Cerebellar cortex (tissue), 1 donor: ENCODE measurements around the gene VOPP1.

Experiments
- DNase-seq: peaks from one replicate; pipeline ENCODE4 v3.0.0-alpha.2; 2015; ENCODE audit warnings: low spot score

The VOPP1 gene

DNA sequence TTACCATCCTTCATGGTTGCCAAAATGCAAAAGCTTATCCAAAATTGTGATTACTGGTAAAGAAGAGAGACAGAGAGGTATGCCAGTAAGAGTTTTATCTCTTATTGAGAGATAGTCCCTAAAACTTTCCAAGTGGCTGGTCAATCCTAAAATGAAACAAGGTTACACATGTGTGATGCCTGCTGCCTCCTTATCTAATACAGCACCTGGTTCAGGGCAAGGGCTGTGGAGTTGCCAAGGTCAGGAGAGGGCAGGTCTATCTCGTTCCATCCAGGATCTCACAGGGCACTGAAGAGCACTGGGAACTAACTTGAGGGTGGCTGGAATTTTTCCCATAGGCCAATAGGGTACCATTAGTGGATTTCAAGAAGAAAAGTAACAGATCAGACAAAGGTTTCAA lies 18.3 kb downstream of the VOPP1 start:
- DNase-seq = no peak

DNA sequence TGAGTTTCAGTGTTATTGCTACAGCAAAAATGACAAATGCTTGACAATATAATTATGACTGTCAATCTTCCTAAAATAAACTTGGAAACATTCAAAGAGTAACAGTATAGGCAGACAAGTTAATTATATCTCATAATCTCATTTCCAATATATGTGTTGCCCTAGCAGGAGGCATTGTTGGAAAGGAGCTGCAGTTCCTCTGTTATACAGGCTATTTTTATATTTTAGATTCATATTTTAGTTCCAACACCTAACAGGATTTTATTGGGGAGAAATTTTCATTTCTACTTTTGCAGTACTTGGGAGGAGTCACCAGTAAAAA lies 19.3 kb downstream of the VOPP1 start:
- no peak for DNase-seq

DNA sequence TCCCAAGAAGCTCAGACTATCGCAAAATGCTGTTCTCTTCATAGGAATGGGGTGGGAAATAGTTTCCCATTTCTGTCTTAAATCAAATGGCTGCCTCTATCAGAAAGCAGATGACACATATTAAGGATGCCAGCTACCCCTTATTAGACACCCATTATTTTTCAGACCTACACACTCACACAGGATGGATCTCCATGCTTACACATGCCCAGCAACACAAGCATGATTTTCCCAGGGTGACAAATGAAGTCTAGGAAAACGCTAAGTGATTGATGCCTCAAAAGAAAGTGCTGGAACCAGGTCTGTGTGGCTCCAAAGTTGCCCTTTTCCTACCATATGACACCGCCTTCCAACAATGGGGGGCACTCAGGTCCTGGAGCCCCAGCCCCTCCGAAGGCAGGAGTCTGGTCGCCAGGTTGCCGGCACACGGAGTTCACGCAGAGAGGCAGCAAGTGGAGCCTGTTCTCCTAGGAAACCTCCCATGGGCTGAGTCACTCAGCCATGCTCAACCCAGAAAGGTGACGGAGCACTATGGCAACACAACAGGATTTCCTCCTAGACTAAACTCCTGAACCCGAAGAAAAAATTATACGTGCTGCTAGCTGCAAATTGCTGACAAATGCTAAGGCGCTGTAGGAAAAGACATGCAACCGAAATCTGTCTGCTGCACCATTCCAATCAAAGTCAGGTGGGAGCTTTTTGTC lies 19.8 kb downstream of the VOPP1 start:
- DNase-seq = peak; percentile 43

DNA sequence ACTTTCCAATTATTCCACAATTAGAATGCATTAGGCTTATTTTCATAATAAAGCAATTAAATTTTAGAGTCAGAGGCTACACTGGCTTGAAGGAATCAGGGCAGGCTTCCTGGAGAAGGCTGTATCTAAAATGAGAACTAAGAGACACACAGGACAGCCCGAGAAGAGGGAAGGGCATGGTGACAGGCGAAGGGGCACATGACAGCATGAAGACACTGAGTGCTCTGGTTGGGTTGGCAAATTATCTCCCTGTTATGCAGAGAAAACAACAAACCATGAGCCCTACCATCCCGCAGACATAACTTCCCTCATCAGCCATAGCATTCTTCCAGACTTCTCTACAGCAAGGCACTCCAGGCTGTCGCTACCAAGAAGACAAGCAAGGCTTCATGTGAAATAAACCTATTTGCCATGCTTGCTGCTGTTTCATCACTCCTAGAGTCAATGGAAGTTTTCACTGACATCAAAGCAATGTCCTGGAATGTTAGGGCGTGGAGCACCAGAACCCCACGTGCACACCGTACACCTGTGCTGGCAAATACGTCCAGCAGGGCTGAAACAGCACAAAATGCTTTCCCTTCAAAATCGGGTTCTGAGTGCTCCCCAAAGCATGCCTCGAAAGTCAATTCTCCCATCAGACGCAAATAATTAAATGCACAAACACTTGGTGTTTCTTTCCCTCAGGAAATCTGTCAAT lies 21.3 kb downstream of the VOPP1 start:
- DNase-seq = no peak

DNA sequence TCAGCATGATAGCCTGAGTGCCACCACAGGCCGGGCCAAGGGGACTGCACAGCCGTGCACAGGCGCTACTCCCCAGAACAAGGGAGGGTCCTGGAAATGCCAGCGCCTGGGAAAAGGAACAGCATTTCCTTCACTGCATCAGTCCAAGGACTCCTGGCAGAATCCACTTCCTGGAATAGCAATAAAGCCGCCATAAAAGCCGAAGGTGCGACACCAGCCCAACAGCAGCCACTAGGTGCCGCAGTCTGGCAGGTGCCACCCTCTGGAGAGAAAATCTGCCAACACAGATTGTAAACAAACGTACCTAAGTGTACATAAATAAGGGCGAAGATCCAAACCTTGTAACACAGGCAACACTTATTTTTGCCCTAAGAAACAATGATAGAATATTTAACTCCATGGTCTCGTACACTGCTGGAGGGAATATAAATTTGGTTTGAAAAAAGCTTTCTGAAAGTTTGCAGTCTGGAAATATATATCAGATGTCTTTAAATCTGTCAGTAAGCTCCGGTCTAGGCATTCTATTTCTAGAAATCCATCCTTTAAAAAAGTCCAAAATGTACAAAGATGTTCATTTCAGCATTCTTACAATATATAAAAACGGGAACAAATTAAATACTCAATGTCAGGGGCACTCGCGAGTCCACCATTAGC lies 22.2 kb downstream of the VOPP1 start:
- DNase-seq = no peak

DNA sequence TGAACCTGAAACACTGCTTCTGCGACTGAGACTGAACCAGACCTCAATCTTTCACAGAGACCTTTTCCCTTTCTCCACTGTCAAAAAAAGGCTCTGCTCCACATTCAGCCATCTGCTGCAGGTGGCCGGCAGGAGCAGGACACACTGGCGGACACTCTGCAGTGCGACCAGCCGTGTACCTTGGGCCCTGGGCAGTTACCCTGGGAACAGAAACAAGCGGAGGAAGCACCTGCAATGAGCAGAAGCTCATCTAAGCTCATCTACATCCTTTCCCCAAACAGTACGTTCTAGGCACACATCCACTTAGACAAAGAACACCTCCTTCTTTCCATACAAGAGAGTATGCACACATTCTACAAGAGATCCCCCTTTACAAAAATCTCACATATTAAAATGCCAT lies 22.8 kb downstream of the VOPP1 start:
- DNase-seq = peak; percentile 70

DNA sequence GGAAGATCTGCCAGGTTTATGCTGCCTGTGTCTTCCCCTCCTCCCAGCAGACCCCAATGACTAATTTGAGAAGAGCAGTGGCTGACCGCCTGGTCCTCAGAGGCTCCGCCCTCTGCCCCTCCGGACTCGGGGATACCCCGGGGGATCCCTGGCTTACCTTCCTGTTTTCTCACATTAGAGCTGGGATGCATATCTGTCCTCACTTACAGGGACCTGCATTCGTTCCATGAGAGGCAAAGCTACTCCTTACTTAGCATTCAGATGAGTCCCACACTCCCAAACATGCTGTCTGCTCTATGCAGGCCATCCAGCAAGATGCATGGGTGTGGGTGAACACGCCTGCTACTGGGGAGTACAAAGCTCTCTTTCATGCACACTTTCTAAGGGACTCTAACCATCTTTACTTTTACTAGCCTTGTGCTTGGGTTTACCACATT lies 24.0 kb downstream of the VOPP1 start:
- no peak for DNase-seq

DNA sequence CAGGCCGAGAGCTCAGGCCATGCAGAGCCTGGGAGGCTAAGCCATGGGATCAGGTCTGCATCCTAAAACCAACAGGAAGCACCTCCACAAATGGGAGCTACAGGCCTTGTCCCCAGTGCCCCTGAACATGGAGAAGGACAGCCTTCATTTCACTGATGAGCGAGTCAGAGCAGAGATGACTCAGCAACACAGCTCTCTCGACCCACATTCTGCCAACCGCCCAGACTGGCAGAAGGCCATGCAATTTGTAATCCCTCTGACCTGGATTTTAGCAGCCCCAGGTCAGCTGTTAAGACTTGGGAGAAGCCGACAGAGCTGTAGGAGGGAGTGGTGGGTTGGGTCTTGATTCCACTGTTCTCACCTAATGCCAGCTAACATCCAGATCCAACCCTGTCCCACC lies 25.5 kb downstream of the VOPP1 start:
- DNase-seq = peak; percentile 93

DNA sequence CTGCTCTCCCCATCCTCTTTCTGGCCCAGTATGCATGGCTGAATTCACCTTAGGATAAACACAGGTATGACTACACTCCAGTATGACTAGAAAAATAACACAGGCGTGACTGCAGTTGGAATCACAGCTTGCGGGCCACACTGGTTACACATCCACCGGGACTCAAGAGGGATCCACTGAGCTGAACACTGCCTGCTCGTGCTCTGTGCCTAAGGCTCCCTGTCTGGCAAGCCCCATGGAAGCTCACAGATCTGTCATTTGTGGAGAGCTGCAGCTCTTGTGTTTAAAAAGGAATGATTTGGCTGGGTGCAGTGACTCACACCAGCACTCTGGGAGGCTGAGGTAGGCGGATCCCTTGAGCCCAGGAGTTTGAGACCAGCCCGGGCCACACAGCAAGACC lies 26.8 kb downstream of the VOPP1 start:
- no peak for DNase-seq

DNA sequence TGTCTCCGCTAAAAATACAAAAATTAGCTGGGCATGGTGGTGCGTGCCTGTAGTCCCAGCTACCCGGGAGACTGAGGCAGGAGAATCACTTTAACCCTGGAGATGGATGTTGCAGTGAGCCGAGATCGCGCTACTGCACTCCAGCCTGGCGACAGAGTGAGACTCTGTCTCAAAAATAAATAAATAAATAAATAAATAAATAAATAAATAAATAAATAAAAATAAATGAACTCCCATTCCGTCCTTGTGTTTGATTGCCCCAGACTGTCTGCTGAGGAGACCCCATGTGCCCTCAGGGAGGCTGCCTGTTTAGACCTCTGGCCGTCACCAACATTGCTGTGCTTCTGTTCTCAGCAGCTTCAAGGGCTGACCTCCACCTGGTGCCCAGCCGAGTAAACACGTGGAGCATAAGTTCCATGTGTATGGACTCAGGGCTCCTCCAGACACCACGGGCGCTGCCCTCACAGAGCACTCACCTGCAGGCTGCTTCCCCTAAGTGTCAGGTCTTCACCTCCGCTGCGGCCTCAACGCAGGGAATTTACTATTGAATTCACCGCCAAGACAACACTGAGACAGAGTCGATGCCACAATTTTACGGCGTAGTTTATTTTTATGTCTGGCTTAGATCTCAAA lies 32.0 kb downstream of the VOPP1 start:
- no peak for DNase-seq

DNA sequence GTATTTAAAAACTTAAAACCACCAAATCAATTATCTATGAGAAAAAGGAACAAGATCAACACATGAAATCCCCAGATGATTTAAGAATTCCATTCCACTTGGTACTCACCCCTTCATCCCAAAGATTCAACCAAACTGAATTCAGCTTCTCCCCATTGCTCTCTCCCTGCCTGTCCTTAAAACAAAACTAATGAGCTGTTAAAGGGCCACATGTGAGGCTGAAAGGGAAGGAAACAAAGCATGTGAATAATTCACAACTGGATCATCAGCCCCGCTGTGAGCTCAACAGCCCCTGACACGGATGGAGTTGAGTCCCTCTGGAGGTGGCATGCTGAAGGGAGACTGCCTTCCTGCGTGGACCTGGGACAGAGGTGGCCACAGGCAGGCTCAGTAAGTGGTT lies 32.9 kb downstream of the VOPP1 start:
- DNase-seq = no peak

DNA sequence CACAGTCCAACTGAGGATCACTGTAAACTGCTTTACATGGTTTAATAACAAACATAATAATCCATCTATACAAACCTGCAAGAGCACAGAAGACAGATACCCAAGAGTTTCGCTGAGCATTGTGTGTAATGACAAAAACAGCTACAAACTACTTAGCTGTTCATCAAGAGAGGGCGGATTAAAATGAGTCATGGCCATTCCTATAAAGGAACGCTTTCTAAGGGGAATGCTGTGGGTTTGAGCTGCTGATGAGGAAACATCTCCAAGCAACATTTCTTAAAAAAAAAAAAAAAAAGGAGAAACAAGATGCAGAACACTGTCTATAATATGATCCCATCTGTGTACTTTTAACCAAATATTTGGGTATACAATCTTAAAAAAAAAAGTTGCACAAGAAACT lies 33.8 kb downstream of the VOPP1 start:
- DNase-seq = no peak

DNA sequence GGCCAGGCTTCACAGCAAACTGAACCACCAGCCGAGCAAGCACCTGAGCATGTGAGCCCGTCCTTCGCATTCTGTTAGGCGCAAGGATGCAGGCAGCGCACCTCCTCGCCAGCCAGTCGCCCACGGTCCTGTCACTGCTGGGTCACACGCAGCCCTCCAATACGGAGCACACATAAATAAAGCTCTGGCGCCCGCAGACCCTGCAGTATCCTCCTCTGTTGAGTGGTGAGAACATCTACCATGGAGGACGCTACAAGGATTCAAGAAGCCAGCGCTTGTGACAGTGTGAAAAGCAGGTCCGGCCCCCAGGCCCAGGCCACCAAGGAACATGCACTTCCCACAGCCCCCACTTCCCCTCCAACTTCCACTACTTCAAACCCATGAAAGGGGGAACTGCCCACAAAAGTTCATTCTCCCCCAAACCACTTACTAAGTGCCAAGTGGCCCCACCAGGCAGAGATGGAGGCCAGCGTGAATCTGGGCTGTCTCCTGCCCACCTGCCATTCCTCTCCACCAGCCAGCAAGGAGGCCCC lies 34.8 kb downstream of the VOPP1 start:
- no peak for DNase-seq

DNA sequence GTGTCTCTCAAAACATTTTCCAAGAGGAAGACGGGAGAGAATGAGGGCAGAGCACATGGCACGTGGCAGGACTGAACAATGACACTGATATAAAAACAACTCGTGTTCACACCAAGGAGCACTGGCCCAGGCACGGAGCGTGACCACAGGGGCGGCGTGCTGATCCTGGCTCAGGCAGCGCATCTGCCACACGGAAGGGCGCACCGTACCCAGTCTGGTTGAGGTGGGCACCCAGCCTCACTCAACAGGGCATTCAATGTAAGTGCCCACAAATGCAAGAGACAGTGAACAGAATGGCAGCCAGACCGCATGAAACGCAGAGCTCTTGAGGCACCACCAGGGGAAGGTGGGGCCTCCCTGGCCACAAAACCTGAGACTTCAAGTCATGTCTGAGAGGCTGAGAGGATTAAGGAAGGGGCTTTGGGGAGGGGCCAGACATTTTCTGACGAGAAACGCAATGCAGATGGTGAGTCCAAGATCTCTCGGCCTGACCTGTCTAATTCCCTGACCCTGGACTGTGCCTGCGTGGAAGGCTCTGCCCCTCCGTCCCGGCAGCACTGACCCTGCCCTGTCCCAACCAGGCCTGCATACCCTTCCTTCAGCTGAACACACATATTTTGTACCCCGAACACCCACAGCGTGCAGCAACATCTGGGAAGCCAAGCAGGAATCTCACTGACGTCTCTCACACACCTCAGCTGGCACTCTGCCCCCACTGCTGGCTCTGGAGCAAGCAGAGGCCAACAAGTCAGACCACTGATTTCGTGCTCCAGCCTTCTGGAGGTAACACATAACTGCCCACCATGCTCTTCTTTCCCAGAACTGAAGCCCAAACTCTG lies 35.5 kb downstream of the VOPP1 start:
- DNase-seq = no peak

DNA sequence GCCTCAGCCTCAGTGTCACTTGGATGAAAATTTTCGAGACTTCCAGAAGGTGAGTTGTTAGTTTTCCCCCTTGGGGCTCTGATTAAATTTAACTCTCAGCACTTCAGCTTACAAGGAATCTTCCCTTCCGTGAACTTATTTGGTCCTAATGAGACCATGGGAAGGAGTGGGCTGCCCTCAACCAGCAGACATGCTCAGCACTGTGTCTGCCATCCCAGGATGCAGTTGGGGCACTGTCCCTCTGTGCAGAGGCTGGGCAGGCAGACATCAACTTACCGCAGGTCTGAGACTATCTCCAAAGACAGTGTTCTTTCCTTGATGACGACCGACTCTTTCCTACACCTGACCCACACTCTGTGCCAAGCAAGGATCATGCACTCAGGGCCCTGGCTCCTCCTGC lies 36.7 kb downstream of the VOPP1 start:
- DNase-seq = no peak

DNA sequence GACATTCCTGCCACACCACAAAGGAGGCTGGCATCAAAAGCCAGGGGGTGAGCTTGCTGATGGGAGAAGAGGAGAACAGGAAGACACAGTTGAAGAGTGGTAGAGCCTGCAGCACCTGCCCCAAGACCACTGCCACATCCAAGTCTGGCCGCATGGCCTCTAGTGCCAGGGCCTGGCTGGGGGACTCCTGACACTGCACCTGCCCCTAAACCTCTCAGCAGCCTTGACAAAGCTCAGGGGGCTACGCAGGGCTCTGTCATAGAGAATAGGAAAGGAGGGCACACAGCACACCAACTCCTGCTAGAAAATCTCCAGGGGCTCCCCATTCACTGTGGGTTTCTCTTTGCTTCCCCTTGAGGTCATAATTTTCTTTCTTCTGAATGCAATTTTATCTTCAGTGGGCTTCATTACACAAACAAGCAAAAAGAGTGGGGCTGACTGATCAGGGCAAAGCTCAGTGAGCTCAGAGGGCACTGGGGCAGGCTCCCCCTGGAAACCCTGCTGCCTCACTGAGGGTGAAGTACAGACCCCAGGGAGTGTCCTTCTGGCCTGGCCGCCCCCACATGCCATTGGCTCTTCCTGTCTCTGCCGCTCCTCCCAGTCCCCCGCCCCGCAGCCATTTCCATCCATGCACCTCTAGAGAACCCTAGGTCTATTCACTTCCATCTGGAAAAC lies 37.2 kb downstream of the VOPP1 start:
- no peak for DNase-seq

DNA sequence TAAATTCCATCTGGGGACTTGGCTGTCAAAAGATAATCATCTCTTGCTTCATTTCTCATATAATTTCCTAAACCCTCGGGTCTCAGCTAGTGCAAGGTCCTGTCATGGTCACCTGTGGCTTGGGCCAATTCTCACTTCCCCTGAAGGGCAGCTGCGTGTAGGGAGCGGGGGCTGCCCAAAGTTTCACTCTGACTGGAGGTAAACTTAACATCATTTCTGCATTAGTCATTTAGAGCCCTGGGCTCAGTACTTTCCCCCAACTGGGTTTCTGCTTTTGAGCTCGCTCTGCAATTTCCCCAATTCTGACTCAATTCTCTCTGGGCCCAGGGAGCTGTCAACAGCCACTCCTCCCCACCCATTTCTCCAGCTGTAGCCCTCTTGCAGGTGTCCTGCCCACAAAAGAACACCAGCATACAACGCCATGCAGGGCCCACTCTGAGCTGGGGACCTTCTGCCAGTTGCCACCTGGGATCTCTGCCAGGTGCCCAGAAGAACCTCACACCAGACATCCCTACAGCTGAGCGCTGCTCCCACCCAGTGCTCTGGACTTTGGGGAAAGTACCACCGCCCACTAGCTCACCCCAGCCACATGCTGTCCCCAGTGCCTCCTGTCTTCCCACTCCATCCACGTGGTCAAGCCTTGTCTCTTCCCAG lies 37.9 kb downstream of the VOPP1 start:
- DNase-seq = no peak

DNA sequence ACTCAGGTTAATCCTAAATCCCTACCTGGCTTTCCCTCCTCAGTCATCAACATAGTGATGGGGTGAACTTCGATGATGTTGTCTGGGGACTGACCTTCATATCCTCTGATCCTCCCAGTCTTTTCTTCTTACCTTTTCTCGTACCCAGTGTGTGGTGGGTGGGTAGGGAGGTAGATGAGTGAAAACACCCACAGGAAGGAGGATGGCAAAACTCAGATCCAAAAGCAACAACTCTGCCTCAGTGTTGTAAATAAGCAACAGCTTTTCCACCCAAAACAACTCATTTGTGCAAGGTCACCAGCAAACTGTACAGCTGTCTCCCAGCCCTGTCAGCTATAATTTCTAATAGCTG lies 38.6 kb downstream of the VOPP1 start:
- DNase-seq = no peak

DNA sequence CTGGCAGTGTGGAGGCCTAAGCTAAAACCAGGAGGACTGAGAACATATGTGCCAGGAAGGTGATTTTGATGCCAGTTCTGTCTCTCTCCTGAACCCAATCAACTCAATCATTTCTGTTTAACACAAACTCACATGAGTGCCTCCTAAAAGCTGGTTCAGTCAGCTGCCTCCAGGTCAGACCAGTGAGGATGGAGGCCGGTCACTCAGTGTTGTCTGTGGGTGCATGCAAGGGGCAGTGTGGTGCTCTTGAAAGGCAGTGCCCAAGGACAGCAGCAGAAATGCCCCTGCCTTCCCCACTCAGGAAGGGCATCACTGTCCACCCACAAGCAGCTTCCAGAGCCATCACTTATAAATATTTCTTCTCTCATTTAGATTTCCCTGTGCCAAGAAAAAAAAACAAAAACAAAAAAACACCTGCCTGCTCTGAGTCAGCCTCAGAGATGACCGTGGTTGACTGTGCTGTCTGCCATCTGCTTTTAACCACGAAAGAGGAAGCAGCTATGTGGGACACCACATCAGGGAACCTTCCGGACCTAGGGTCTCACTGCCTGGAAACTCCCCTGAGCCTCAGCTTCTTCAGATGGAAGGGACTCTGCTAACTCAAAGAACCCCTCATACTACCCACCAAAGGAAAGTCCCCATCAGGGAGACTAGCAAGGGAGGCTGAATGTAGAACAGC lies 39.1 kb downstream of the VOPP1 start:
- DNase-seq = peak; percentile 40
